NCI-H510A (cell line): ENCODE results near the gene BORCS8.
"Not testable (repeated sequence)": the region's sequence is repeated elsewhere in the genome, so short reads cannot be mapped to it uniquely, and the experiment has no call there.

Source experiments
- DNase-seq: peaks from one replicate; lab custom pipeline; 2025; lab: John Stamatoyannopoulos, UW

BORCS8 gene

DNA sequence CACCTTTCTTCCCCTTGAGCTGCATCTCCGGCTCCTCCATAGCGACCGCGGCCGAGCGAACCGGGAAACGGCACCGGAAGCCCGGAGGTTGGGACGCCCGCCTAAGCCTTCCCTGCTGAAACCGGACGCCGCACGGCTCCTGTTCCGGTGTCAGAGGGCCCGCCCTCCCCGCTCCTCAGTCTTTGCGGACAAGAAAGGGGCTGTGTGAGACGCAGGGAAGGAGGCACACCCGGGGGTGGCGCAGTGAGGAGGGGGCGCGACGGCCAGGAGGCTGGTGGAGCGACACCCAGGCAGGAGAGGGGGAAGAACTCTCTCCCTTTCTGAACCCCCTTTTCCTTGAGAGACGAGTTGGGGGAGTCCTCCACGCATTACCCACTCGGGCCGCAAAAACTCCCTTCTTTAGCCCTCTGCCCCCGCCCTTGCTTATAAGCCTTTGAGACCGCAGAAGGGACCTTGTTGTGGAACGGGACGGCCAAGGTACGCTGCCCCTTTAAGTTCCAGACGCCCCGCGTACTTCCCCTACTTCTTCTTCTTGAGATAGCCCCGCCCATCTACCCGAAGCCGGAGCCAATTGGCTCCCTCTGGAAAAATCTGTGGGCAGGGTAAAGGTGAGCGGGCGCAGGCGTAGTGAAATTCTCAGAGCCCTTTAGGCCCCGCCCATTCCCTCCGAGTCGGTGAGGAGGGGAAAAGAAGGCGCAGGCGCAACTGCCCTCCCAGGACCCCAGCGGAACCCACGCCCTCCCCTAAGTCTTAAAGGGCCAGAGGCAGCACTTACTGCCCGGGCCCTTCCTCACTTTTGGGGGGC is at the start of gene BORCS8, which contains the start of gene RFXANK:
BORCS8 (minus strand) TSS at position 75 of the 805 bp plus-strand sequence; CDS start at position 40, 35 bp downstream.
RFXANK (plus strand) TSS at position 181 of the 805 bp plus-strand sequence. CDS start 1,689 bp downstream, outside the sequence.
- peak; percentile 97 for DNase-seq

DNA sequence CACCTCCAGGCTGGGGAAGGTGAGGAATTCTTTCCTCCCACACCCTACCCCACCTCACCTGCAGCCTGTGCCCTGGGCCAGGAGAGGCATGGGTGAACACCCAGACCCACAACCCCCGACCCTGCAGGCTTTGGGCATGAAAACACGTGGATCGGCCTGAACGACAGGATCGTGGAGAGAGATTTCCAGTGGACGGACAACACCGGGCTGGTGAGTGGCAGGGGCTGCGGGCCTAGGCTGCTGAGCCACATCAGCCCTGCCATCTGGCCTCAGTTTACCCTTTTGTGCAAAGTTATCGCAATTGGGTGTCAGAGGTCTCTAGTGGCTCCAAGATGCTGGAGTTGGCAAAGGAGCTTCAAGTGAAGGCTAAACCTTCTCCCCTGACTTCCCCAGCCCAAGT is 48.5 kb upstream of the BORCS8 start:
- no peak for DNase-seq

DNA sequence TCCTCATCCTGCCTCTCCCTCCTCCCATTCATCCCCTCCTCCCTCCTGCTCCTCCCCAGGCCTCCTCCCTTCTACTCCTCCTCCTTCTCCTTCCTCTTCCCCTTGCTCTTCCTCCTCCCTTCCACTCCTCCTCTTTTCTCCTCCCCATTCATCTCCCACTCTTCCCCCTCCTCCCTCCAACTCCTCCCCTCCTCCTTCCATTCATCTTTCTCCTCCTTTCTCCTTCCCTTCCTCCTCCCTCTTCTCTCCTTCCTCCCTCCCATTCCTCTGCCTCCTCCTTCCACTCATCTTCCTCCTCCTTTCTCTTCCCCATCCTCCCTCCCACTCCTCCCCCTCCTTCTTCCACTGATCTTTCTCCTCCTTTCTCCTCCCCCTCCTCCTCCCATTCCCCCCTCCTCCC is 47.7 kb upstream of the BORCS8 start:
- no peak for DNase-seq

DNA sequence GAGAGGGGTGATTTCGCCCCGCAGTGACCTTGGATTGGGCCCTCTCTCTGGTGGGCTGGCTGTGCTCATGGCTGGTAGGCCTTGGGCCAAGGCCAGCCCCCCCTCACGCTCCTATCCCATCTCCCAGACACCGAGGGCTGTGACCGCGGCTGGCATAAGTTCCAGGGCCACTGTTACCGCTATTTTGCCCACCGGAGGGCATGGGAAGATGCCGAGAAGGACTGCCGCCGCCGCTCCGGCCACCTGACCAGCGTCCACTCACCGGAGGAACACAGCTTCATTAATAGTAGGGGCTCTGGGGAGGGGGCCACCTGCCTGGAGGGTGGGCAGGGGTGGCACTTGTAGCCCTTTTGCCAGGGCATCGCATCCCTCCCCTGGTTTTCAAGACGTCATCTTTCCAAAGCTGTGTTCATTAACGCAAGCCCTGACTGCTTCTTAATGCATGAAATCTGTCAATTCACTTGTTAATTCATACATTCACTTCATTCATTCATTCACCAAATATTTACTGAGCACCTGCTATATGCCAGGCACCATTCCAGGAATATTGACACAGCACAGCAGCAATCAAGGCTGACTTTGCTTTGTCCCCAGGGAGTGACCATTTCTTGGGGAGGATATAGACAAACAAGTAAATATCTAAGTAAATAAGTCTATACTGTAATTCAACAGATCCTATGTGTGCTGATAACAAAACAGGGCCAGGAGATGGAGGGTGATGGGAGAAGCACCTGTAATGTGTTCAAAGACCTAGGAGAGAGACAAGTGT is 46.4 kb upstream of the BORCS8 start:
- DNase-seq: no peak

DNA sequence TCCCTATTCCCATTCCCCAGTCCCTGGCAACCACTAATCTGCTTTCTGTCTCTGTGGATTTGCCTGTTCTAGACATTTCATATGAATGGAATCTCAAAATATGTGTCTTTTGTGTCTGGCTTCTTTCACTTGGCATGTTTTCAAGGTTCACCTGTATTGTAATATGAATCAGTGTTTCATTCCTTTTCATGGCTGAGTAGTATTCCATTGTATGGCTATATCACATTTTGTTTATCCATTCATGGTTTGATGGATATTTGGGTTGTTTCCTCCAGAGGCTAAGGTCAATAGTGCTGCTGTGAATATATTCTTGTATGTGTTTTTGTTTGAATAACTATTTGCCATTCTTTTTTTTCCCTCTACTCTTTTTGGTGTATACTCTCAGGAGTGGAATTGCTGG is 44.2 kb upstream of the BORCS8 start:
- no peak for DNase-seq

DNA sequence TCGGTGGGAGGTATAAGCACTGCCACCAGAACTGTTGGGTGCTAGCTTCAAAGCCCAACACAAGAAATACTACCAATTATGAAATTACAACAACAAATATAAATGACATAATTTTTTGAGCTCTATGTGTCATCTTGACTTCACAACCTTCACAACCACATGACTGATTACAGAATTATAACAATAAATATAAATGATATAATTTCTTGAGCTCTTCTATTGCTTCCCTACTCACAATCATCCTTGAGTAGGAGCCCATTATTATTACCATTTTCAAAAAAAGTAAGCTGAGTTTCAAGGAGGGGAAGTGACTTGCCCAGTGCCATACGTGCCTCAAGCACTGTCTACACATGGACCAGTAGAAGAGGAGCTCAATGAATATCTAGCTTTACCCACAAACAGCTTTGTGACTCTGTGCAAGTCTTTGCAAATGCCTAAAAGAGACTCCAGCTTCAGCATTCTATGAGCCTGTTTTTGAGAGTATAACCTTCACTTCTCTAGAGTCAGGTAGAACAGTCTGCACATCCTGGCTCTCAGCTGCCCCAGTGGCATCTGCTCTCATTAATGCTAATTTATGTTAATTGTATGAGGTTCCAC is 42.4 kb upstream of the BORCS8 start:
- no peak for DNase-seq

DNA sequence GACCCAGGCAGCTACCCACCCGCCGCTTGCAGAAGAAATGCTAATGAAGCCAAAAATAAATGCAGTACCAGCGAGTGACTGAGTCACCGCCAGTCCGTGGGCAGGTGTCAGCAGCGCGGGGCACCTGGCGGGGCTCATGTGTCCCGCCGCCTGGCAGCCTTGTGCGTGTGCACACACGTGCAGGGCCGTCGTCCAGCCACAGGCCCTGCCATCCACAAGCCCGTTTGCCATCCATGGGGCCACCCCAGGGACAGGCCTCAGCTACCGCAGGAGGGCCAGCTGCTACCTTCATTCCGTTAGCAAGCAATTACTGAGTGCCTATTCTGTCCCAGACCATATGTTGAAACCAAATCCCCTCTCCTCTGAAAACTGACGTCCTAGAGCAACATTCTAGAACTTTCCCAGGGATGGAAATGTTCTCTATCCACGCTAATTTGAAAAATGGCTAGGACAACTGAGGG is 40.3 kb upstream of the BORCS8 start:
- DNase-seq: no peak

DNA sequence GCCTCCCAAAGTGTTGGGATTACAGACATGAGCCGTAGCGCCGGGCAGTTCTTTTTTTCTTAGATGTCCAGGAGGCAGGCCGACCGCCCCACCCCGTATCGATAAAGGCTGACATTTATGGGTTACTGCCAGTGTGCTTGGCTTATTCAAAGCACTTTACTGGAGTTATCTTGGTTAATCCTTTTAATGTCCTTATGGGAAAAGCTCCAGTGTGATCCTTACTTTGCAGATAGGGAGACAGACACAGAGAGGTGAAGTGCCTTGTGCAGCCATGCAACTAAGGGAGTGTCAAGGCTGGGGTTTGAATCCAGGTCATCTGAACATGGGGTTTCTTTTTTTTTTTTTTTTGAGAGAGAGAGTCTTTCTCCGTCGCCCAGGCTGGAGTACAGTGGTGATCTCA is 39.0 kb upstream of the BORCS8 start:
- DNase-seq: no peak

DNA sequence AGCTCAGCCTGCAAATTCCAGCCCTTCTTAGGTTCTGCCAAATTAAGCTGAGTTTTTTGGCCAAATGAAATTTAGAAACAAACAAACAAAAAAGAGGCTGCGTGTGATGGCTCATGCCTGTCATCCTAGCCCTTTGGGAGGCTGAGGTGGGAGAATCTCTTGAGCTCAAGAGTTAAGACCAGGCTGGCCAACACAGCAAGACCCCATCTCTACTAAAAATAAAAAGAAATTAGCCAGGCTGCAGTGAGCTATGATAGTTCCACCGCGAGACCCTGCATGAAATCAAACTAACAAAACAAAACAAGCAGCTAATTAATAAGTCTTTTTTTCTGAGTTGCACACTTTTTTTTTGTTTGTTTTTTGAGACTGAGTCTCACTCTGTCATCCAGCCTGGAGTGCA is 37.7 kb upstream of the BORCS8 start:
- DNase-seq: no peak

DNA sequence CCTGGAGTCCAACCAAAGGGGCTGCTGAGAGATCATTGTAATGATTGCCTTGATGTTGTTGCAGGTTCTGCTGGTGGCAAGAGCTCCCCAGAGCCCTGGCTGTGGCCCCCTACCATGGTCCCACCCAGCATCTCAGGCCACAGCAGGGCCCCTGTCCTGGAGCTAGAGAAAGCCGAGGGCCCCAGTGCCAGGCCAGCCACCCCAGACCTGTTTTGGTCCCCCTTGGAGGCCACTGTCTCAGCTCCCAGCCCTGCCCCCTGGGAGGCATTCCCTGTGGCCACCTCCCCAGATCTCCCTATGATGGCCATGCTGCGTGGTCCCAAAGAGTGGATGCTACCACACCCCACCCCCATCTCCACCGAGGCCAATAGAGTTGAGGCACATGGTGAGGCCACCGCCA is 35.3 kb upstream of the BORCS8 start:
- DNase-seq: no peak

DNA sequence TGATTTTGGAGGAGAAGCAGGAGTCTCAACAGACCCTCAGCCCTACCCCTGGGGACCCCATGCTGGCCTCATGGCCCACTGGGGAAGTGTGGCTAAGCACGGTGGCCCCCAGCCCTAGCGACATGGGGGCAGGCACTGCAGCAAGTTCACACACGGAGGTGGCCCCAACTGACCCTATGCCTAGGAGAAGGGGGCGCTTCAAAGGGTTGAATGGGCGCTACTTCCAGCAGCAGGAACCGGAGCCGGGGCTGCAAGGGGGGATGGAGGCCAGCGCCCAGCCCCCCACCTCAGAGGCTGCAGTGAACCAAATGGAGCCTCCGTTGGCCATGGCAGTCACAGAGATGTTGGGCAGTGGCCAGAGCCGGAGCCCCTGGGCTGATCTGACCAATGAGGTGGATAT is 34.7 kb upstream of the BORCS8 start:
- no peak for DNase-seq

DNA sequence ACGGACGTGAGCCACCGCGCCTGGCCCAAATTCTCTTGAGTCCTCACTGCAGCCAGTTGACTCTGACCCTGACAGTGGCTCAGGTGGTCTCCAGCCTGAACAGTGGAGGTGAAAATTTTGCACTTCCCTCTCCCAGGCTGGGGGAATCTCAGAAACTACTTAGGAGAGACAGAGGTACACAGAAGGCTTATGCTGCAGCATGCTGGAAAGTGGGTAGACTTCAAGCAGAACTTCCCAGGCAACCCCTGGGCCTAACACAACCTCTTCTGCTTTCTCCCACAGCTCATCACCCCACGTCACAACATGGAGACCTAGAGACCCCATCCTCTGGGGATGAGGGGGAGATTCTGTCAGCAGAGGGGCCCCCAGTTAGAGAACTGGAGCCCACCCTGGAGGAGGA is 34.3 kb upstream of the BORCS8 start:
- no peak for DNase-seq

DNA sequence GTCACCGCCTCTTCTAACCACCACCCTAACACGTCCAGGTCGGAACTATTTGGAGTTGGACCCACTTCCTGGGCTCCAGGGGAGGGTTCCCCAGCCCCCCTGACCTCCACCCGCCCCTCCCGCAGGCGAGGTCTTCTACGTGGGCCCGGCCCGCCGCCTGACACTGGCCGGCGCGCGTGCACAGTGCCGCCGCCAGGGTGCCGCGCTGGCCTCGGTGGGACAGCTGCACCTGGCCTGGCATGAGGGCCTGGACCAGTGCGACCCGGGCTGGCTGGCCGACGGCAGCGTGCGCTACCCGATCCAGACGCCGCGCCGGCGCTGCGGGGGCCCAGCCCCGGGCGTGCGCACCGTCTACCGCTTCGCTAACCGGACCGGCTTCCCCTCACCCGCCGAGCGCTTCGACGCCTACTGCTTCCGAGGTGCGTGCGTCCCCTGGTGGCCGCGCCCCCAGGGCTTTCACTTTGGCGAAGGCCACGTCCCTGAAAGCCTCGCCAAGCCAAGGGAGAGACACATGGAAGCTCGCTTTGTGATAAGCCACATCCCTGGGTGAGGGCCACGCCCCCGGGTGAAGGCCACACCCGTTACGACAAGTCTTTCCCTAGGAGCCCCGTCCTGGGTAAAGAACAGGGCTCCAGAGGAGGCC is 33.0 kb upstream of the BORCS8 start:
- DNase-seq: peak; percentile 88

DNA sequence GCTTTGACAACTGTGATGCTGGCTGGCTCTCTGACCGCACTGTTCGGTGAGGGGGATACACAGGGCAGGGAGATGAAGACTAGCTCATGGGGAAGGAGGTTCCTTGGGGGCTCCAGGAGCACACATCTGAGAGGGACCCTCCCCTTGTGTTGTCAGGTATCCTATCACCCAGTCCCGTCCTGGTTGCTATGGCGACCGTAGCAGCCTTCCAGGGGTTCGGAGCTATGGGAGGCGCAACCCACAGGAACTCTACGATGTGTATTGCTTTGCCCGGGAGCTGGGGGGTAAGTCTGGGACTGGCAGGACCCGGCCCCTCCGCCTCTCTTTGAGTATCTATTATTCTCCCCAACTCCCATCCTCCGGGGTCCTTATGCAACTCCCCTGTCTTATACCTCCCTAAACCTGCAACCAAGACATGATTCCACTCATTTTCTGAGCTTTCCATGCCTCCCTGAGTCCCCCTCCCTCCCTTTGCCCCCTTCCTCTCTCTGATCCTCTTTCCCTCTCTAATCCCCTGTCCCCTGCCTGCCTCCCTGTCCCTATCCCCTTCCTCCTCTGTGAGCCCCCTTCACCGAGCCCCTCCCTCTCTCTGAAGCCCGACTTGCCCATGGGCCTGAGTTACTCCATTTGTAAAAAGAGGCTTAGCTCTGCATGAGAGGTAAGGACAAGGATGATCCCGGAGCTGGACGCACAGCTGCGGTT is 32.3 kb upstream of the BORCS8 start:
- no peak for DNase-seq

DNA sequence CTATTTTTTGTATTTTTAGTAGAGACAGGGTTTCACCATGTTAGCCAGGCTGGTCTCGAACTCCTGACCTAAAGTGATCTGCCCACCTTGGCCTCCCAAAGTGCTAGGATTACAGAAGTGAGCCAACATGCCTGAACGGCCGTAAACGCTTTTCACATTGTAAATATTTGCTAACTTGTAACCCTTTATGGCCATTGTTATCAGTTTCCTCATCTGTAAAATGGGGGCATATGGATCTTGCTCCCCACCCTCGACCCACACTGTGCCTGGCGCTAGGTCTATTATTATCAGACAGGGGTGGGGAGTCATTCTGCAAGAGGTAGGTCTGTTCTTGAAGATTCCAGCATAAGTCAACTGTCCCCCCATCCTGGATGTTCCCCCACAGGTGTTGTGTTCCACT is 31.7 kb upstream of the BORCS8 start:
- no peak for DNase-seq

DNA sequence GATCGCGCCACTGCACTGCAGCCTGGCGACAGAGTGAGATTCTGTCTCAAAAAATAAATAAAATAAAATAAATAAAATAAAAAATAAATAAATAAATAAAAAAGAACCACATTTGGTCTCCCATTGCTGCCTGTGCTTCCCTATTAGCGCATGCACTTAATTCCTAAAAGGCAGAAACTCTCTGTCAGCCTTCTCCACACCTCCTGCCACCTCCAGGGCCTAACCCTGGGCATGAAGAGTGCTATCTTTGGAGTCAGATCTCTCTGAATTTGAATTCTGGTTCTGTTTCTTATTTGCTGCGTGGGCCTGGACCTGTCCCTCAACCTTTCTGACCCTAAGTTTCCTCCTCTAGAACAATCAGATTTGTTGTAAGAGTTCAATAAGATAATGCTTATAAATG is 31.1 kb upstream of the BORCS8 start:
- DNase-seq: no peak

DNA sequence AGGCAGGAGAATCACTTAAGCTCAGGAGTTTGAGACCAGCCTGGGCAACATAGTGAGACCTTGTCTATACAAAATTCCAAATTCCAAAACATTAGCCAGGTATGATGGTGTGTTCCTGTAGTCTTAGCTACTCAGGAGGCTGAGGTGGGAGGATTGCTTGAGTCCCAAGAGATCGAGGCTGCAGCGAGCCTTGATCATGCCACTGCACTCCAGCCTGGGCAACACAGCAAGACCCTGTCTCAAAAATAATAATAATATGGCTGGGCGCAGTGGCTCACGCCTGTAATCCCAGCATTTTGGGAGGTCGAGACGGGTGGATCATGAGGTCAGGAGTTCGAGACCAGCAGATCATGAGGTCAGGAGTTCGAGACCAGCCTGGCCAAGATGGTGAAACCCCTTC is 29.0 kb upstream of the BORCS8 start:
- not testable (repeated sequence) for DNase-seq

DNA sequence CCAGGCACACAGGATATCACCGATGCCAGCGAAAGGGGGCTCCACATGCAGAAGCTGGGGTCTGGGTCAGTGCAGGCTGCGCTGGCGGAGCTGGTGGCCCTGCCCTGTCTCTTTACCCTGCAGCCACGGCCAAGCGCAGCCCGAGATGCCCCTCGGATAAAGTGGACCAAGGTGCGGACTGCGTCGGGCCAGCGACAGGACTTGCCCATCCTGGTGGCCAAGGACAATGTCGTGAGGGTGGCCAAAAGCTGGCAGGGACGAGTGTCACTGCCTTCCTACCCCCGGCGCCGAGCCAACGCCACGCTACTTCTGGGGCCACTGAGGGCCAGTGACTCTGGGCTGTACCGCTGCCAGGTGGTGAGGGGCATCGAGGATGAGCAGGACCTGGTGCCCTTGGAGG is 27.0 kb upstream of the BORCS8 start:
- no peak for DNase-seq

DNA sequence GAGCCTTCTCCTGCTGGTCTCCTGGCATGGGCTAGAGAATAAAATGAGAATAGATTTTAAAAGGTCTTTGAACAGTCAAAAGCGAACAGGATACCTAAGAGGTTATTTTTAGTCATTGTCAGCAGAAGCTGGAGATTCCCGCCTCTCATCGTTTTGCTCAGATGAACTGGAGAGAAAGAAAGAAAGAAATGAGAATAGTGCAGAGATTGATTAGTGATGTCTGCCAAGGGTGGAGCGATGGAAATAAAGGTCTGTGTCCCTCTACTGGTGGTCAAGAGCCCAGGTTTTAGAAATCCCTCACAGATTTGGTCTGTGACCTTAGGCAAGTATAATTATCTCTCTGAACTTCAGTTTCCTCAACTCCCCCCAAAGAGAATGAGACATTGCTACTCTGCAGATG is 25.1 kb upstream of the BORCS8 start:
- peak; percentile 17 for DNase-seq

DNA sequence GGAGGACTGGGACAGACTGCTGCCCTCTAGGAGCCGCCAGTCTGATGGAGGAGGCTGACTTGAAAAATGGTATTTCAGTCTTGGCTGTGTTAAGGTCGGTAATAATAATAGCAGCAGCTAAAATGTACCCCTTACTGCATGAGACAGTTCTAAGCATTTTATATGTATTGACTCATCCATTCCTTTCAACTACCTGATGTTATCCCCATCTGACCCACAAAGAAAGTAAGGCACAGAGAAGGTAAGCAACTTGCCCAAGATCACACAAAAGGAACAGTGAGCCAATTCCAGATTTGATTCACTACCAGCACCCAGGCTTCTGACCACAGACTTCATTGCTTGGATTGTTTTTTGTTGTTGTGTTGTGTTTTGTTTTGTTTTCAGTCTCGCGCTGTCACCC is 23.8 kb upstream of the BORCS8 start:
- no peak for DNase-seq

DNA sequence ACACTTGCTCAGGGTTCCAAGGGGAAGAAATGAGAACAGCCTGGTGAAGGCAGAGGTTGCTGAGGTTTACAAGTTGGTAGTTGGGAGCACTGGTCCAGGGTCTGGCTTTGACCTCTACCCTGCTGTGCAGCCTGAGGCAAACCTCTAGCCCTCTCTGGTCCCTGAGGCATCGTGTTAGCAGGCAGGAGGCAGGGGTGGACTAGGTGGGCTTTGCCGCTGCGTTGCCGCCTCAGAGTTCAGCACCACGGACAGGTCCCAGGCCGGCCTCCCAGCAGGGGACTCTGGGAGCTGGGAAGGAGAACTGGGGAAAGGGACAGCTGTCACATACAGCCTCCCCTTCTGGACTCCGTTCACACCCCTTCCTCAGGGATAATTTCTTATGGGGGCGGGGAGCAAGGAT is 22.9 kb upstream of the BORCS8 start:
- no peak for DNase-seq

DNA sequence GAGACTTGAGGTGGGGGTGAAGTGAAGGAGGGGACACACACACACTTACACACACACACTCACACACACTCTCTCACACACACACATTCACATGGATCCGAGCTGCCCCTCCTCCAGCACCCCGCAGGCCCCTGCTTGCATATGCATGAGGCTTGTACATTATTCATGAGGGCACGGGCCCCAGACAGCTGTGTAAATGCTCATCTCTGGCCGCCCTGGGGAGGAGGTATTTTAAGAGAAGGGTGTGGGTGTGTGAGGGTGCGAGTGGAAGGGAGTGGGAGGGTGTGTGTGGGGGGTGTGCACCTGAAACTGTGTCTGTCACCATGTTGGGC is 22.2 kb upstream of the BORCS8 start:
- DNase-seq: peak; percentile 12
